ENCODE data around the gene PLEKHH1.

- TF ChIP-seq CTCF (IDR thresholded peaks at IDR 0.05) (peak in 2 of 4 experiments; percentile 15 to 20), POLR2A (IDR thresholded peaks at IDR 0.05) (peak; percentile 74 to 79), EP300 (IDR thresholded peaks at IDR 0.05) (no peak)
Observed at GRCh38 chr14:67619446-67620216, 86.5 kb downstream of the PLEKHH1 start, which contains the start of gene ARG2.
